ENCODE results near the gene ZNF181. TPM values are rescaled to one million over a fixed set of nuclear protein-coding genes. Genes with fewer than 3 reads are reported as not detected.

The ZNF181 gene
- total and polyA plus RNA-seq, 2 donors = 14.2 to 21.5 TPM

DNA sequence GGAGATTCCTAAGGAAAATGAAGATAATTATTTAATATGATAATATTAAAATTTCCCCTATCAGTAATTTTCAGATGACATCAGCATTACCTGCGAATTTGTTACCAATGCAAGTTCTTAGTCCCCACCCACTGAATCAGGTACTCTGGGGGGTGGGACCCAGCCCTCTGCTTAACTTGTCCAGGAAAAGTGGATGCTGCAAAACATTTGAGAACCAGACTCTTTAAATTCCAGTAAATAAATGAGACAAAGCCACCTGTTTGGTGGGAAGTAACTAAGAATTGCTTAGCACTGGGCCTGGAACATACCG, 39.5 kb downstream of the ZNF181 start:
- Histone ChIP-seq H3K4me1 (ENCODE audit: control insufficient read depth in 2 of 2, insufficient read depth in 2 of 2, low read length in 2 of 2) (peaks cover 7 to 10% of the 10 kb centered on the region in 2 donors), H3K9me3 (ENCODE audit: control insufficient read depth in 2 of 2, insufficient read depth in 1 of 2, low read length in 1 of 2) (no peaks in the 10 kb centered on the region), H3K27me3 (ENCODE audit: control insufficient read depth in 2 of 2, insufficient read depth in 1 of 2, low read length in 1 of 2) (peaks cover 0 to 3% of the 10 kb centered on the region in 2 donors), H3K4me3 (ENCODE audit: low read length in 2 of 2) (peak overlapping the region in 1 of 2 donors; percentile 59), H3K27ac (ENCODE audit: low read depth in 1 of 2, low read length in 1 of 2) (no peak overlapping the region), H3K36me3 (ENCODE audit: control insufficient read depth in 2 of 2, insufficient read depth in 2 of 2, low read length in 1 of 2) (peaks cover 2 to 7% of the 10 kb centered on the region in 2 donors)
- DNase-seq (ENCODE audit: low read depth in 6 of 9, low spot score in 9 of 9) = no peak
- WGBS = 88% methylated on average over 2 of the region's 2 CpGs

DNA sequence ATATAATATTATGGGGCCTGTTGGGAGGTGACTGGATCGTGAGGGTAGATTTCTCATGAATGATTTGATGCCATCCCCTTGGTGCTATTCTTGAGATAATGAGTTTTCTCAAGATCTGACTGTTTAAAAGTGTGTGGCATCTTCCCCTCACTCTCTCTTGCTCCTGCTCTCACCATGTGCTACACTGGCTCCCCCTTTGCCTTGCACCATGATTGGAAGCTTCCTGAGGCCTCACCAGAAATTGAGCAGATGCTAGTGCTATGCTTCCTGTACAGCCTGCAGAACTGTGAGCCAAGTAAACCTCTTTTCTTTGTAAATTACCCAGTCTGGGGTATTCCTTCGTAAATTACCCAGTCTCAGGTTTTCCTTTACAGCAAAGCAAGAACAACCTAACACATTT, 40.8 kb downstream of the ZNF181 start:
- DNase-seq (ENCODE audit: low read depth in 6 of 9, low spot score in 9 of 9) = no peak
- Histone ChIP-seq H3K36me3 (ENCODE audit: control insufficient read depth in 2 of 2, insufficient read depth in 2 of 2, low read length in 1 of 2) (no peaks in the 10 kb centered on the region), H3K4me1 (ENCODE audit: control insufficient read depth in 2 of 2, insufficient read depth in 2 of 2, low read length in 2 of 2) (peaks cover 7 to 10% of the 10 kb centered on the region in 2 donors), H3K9me3 (ENCODE audit: control insufficient read depth in 2 of 2, insufficient read depth in 1 of 2, low read length in 1 of 2) (no peaks in the 10 kb centered on the region), H3K27me3 (ENCODE audit: control insufficient read depth in 2 of 2, insufficient read depth in 1 of 2, low read length in 1 of 2) (peaks cover 0 to 3% of the 10 kb centered on the region in 2 donors), H3K27ac (ENCODE audit: low read depth in 1 of 2, low read length in 1 of 2) (no peak overlapping the region), H3K4me3 (ENCODE audit: low read length in 2 of 2) (no peak overlapping the region)
- WGBS = 88% methylated on average over 2 of the region's 2 CpGs

DNA sequence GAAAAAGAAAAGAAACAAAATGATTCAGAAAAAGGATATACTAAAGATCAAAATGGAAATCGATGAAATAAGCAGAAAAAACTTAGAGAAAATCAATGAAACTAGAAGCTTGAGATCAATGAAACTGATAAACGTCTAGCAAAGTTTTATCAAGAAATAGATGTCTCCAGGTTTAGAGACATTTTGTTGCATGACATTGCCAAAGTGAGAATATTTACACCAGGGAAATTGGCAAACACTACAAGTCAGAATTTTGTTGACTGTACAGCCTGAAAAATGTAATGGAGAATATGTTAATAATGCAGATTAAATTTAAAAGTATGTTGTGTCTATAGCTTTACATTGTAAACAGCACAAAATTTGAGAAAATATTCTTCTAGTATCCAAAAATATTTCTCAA, 44.3 kb downstream of the ZNF181 start:
- 90% methylated on average over 2 of the region's 2 CpGs for WGBS
- DNase-seq (ENCODE audit: low read depth in 6 of 9, low spot score in 9 of 9) = no peak
- Histone ChIP-seq H3K4me1 (ENCODE audit: control insufficient read depth in 2 of 2, insufficient read depth in 2 of 2, low read length in 2 of 2) (no peaks in the 10 kb centered on the region), H3K9me3 (ENCODE audit: control insufficient read depth in 2 of 2, insufficient read depth in 1 of 2, low read length in 1 of 2) (no peaks in the 10 kb centered on the region), H3K27ac (ENCODE audit: low read depth in 1 of 2, low read length in 1 of 2) (no peak overlapping the region), H3K27me3 (ENCODE audit: control insufficient read depth in 2 of 2, insufficient read depth in 1 of 2, low read length in 1 of 2) (peaks cover 0 to 3% of the 10 kb centered on the region in 2 donors), H3K36me3 (ENCODE audit: control insufficient read depth in 2 of 2, insufficient read depth in 2 of 2, low read length in 1 of 2) (no peaks in the 10 kb centered on the region), H3K4me3 (ENCODE audit: low read length in 2 of 2) (no peak overlapping the region)

DNA sequence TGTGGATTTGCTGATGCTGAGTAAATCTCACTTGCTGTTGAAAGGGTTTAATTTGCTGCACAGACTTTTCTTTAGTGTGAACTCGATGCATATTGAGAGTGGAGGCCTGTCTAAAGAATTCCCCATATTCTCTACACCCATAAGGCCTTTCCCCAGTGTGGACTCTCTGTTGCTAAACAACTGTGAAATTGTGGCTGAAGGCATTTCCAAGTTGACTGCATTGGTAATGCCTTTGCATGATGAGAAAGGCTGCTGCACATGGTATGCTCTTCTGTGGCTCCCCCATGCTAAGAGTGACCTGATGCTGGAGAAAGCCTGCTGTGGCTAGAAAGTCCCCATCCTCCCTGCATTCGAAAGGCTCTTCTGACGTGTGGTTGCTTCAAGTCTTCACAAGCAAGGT, 45.6 kb downstream of the ZNF181 start:
- no peaks in the 10 kb centered on the region for H3K36me3 ChIP-seq (ENCODE audit: control insufficient read depth in 2 of 2, insufficient read depth in 2 of 2, low read length in 1 of 2)
- no peak for DNase-seq (ENCODE audit: low read depth in 6 of 9, low spot score in 9 of 9)
- no peak overlapping the region for H3K27ac ChIP-seq (ENCODE audit: low read depth in 1 of 2, low read length in 1 of 2)
- WGBS = 74% methylated on average over 3 of the region's 3 CpGs
- no peaks in the 10 kb centered on the region for H3K27me3 ChIP-seq (ENCODE audit: control insufficient read depth in 2 of 2, insufficient read depth in 1 of 2, low read length in 1 of 2)
- H3K9me3 ChIP-seq (ENCODE audit: control insufficient read depth in 2 of 2, insufficient read depth in 1 of 2, low read length in 1 of 2) = no peaks in the 10 kb centered on the region
- no peak overlapping the region for H3K4me3 ChIP-seq (ENCODE audit: low read length in 2 of 2)
- no peaks in the 10 kb centered on the region for H3K4me1 ChIP-seq (ENCODE audit: control insufficient read depth in 2 of 2, insufficient read depth in 2 of 2, low read length in 2 of 2)

DNA sequence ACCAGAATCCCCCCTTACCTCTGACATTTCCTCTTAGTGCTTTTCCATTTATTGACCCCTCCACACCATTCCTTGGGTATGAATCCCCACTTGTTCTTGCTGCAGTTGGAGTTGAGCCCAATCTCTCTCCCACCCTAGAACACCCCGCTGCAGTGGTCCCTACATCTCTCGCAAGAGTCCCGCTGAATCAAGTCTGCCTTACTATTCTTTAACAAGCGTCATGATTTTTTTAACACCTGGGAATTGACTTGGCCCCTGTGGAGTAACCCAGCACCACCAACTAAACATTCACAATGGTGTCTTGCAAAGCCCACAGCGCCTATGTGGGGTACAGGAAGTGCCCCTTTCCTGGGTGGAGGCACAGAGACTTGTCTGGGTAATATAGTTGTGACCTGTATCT, 52.2 kb downstream of the ZNF181 start:
- Histone ChIP-seq H3K4me3 (ENCODE audit: low read length in 2 of 2) (no peak overlapping the region), H3K27ac (ENCODE audit: low read depth in 1 of 2, low read length in 1 of 2) (no peak overlapping the region), H3K36me3 (ENCODE audit: control insufficient read depth in 2 of 2, insufficient read depth in 2 of 2, low read length in 1 of 2) (no peaks in the 10 kb centered on the region), H3K27me3 (ENCODE audit: control insufficient read depth in 2 of 2, insufficient read depth in 1 of 2, low read length in 1 of 2) (no peaks in the 10 kb centered on the region), H3K4me1 (ENCODE audit: control insufficient read depth in 2 of 2, insufficient read depth in 2 of 2, low read length in 2 of 2) (no peaks in the 10 kb centered on the region), H3K9me3 (ENCODE audit: control insufficient read depth in 2 of 2, insufficient read depth in 1 of 2, low read length in 1 of 2) (no peaks in the 10 kb centered on the region)
- no peak for DNase-seq (ENCODE audit: low read depth in 6 of 9, low spot score in 9 of 9)
- WGBS = 78% methylated on average over 5 of the region's 5 CpGs

DNA sequence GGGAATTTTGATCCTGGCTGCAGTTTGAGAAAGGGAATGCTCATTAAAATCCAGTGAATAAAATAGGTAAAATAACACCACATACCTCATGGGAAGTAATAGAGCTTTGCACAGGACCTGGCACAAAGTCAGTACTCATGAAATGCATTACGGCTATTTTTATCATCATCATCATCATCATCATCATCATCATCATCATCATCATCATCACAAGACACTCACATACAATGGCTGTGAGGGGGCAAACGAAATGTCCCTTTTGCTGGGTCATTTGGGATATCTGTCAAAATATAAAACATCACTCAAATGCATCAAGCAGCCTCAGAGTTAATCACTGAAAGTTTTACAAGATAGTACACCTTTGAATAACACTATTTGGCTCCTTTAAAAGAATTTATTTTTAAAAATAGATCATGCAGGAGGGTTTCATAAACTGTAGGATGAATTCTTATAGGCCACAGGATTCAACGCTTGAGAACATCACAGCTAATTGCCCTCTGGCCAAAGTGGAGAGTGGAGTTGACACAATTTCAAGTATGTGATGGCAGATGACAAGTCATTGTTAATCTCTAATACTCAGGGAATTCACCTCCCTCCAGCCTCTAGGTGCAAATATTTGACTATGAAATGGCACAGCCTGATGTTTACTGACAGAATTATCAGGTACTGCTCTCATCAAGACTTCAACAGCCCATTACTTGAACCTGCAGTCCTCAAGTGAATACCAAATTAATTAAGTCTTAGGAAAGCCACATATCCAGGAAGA, 53.2 kb downstream of the ZNF181 start:
- WGBS = 80% methylated on average over 3 of the region's 3 CpGs

DNA sequence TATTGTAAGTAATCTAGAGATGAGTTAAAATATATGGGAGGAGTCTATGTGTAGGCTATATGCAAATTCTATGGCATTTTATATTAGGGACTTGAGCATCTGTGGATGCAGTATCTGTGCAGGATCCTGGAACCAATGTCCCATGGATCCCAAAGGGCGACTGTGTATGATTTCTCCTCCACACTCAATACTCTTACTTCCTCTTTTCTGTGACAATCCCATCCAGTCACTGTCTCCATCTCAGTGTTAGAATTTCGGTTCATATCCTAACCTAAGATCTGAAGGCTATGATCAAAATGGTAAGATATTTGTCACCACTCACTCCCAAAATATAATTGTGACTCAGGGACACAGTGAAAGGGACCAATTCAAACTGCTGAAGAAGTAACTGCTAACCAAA, 54.0 kb downstream of the ZNF181 start:
- H3K4me3 ChIP-seq (ENCODE audit: low read length in 2 of 2) = no peak overlapping the region
- no peaks in the 10 kb centered on the region for H3K36me3 ChIP-seq (ENCODE audit: control insufficient read depth in 2 of 2, insufficient read depth in 2 of 2, low read length in 1 of 2)
- H3K27ac ChIP-seq (ENCODE audit: low read depth in 1 of 2, low read length in 1 of 2) = no peak overlapping the region
- whole genome bisulfite sequencing = 72% methylated on average over 2 of the region's 2 CpGs
- DNase-seq (ENCODE audit: low read depth in 6 of 9, low spot score in 9 of 9) = no peak
- H3K4me1 ChIP-seq (ENCODE audit: control insufficient read depth in 2 of 2, insufficient read depth in 2 of 2, low read length in 2 of 2) = no peaks in the 10 kb centered on the region
- no peaks in the 10 kb centered on the region for H3K9me3 ChIP-seq (ENCODE audit: control insufficient read depth in 2 of 2, insufficient read depth in 1 of 2, low read length in 1 of 2)
- peaks cover 0 to 2% of the 10 kb centered on the region in 2 donors for H3K27me3 ChIP-seq (ENCODE audit: control insufficient read depth in 2 of 2, insufficient read depth in 1 of 2, low read length in 1 of 2)

More for the DNA sequence above, 53.2 kb downstream of the ZNF181 start:
- H3K4me3 ChIP-seq (ENCODE audit: low read length in 2 of 2) = no peak overlapping the region
- DNase-seq (ENCODE audit: low read depth in 6 of 9, low spot score in 9 of 9) = no peak
- no peaks in the 10 kb centered on the region for H3K9me3 ChIP-seq (ENCODE audit: control insufficient read depth in 2 of 2, insufficient read depth in 1 of 2, low read length in 1 of 2)
- H3K27ac ChIP-seq (ENCODE audit: low read depth in 1 of 2, low read length in 1 of 2) = no peak overlapping the region
- H3K36me3 ChIP-seq (ENCODE audit: control insufficient read depth in 2 of 2, insufficient read depth in 2 of 2, low read length in 1 of 2) = no peaks in the 10 kb centered on the region
- H3K27me3 ChIP-seq (ENCODE audit: control insufficient read depth in 2 of 2, insufficient read depth in 1 of 2, low read length in 1 of 2) = peaks cover 0 to 2% of the 10 kb centered on the region in 2 donors
- H3K4me1 ChIP-seq (ENCODE audit: control insufficient read depth in 2 of 2, insufficient read depth in 2 of 2, low read length in 2 of 2) = no peaks in the 10 kb centered on the region

DNA sequence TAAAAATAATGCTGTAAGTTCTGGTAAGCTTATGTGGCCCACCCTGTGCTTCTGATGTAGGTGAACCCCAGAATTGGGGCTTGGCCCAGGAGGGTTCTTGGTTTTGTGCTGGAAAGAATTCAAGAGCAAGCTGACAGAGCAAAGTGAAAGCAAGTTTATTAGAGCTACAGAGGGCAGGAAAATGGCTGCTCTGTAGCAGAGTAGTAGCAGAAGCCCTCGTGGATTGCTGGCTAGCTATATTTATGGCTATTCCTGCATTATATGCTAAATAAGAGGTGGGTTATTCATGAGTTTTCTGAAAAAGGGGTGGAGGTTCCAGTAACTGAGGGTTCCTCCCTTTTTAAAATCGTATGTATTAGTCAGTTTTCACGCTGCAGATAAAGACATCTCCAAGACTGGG, 59.5 kb downstream of the ZNF181 start:
- WGBS = 85% methylated on average over 3 of the region's 3 CpGs
- H3K4me3 ChIP-seq (ENCODE audit: low read length in 2 of 2) = no peak overlapping the region
- no peaks in the 10 kb centered on the region for H3K4me1 ChIP-seq (ENCODE audit: control insufficient read depth in 2 of 2, insufficient read depth in 2 of 2, low read length in 2 of 2)
- H3K9me3 ChIP-seq (ENCODE audit: control insufficient read depth in 2 of 2, insufficient read depth in 1 of 2, low read length in 1 of 2) = no peaks in the 10 kb centered on the region
- no peaks in the 10 kb centered on the region for H3K36me3 ChIP-seq (ENCODE audit: control insufficient read depth in 2 of 2, insufficient read depth in 2 of 2, low read length in 1 of 2)
- DNase-seq (ENCODE audit: low read depth in 6 of 9, low spot score in 9 of 9) = no peak
- H3K27me3 ChIP-seq (ENCODE audit: control insufficient read depth in 2 of 2, insufficient read depth in 1 of 2, low read length in 1 of 2) = peaks cover 0 to 2% of the 10 kb centered on the region in 2 donors
- no peak overlapping the region for H3K27ac ChIP-seq (ENCODE audit: low read depth in 1 of 2, low read length in 1 of 2)

DNA sequence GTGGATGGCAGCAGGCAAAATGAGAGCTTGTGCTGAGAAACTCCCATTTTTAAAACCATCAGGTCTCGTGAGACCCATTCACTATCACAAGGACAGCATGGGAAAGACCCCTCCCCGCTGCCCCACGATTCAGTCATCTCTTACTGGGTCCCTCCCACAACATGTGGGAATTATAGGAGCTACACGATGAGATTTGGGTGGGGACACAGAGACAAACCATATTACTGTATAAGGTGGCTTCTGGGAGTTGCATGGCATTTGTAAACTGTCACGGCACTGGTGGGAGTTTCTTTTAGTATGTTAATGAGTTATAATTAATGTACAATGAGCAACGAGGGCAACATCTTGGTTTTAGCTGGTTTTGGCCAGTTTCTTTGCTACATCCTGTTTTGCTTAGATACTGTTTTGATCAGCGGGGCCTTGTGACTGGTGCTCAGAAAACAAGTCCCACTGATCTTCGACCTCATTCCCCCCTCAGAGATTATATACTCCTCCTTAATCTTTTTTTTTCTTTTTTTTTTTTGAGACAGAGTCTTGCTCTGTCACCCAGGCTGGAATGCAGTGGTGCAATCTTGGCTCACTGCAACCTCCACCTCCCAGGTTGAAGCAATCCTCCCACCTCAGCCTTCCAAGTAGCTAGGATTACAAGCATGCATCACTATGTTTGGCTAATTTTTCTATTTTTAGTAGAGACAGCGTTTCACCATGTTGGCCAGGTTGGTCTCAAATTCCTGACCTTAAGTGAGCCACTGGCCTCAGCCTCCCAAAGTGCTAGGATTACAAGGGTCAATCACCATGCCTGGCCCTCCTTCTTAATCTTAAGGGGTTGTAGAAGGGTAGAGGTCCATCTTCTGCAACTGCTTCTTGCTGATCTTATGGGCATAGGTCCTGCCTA, 60.3 kb downstream of the ZNF181 start:
- H3K4me3 ChIP-seq (ENCODE audit: low read length in 2 of 2) = no peak overlapping the region
- H3K36me3 ChIP-seq (ENCODE audit: control insufficient read depth in 2 of 2, insufficient read depth in 2 of 2, low read length in 1 of 2) = no peaks in the 10 kb centered on the region
- no peaks in the 10 kb centered on the region for H3K4me1 ChIP-seq (ENCODE audit: control insufficient read depth in 2 of 2, insufficient read depth in 2 of 2, low read length in 2 of 2)
- peaks cover 0 to 2% of the 10 kb centered on the region in 2 donors for H3K27me3 ChIP-seq (ENCODE audit: control insufficient read depth in 2 of 2, insufficient read depth in 1 of 2, low read length in 1 of 2)
- H3K9me3 ChIP-seq (ENCODE audit: control insufficient read depth in 2 of 2, insufficient read depth in 1 of 2, low read length in 1 of 2) = no peaks in the 10 kb centered on the region
- DNase-seq (ENCODE audit: low read depth in 6 of 9, low spot score in 9 of 9) = no peak
- WGBS = 87% methylated on average over 9 of the region's 9 CpGs
- no peak overlapping the region for H3K27ac ChIP-seq (ENCODE audit: low read depth in 1 of 2, low read length in 1 of 2)

Measured in thymus (tissue), 11 donors.